Heart right ventricle (tissue), 16 donors: Measurements from ENCODE around the gene NEK4. TPM values are rescaled to one million over a fixed set of nuclear protein-coding genes. Genes with fewer than 3 reads are reported as not detected.

Source experiments
- ATAC-seq, 8 donors: fragments of 200-7000 bp; cut with Tn5 transposase; one replicate each; pipeline ENCODE4 v1.9.1; 2020; ENCODE audit warnings: mild to moderate bottlenecking in 8 of 8, moderate library complexity in 8 of 8, moderate number of reproducible peaks in 1 of 8
- DNase-seq, 2 donors: peaks; one replicate each; pipeline ENCODE4 v3.0.0-alpha.2; 2020
- H3K27ac ChIP-seq, 10 donors: fragments of 200-600 bp; sonication (generic) in 2 of 10; one replicate each; pipeline versions ENCODE4 v1.5.0 to v1.8.0; 2020 to 2022; ENCODE audit warnings: mild to moderate bottlenecking in 3 of 10
- H3K27me3 ChIP-seq, 7 donors: fragments of 200-600 bp; one replicate each; pipeline ENCODE4 v1.8.0; 2021 to 2022; ENCODE audit warnings: mild to moderate bottlenecking in 2 of 7
- H3K36me3 ChIP-seq, 9 donors: fragments of 200-600 bp; sonication (generic) in 1 of 9; one replicate each; pipeline versions ENCODE4 v1.5.0 to v1.8.0; 2020 to 2022; ENCODE audit warnings: mild to moderate bottlenecking in 2 of 9
- H3K4me1 ChIP-seq, 9 donors: fragments of 200-600 bp; sonication (generic) in 1 of 9; one replicate each; pipeline versions ENCODE4 v1.5.0 to v1.8.0; 2020 to 2022; ENCODE audit warnings: mild to moderate bottlenecking in 4 of 9
- H3K4me3 ChIP-seq, 10 donors: fragments of 200-600 bp; sonication (generic) in 2 of 10; one replicate each; pipeline versions ENCODE4 v1.5.0 to v1.8.0; 2020 to 2022; ENCODE audit warnings: mild to moderate bottlenecking in 7 of 10, moderate library complexity in 2 of 10
- H3K9me3 ChIP-seq, 11 donors: fragments of 200-600 bp in 10 of 11; sonication (generic) in 2 of 11; one replicate each; pipeline versions ENCODE4 v1.5.0 to v1.8.0; 2013 to 2022; ENCODE audit warnings: mild to moderate bottlenecking in 2 of 11, control low read depth in 1 of 11, moderate library complexity in 1 of 11
- CTCF ChIP-seq, 9 donors: fragments of 200-600 bp; sonication (generic) in 2 of 9; IDR thresholded peaks; one replicate each; pipeline versions ENCODE4 v1.5.0 to v1.8.0; 2021 to 2022; ENCODE audit warnings: antibody characterized with exemption in 9 of 9, mild to moderate bottlenecking in 5 of 9, moderate library complexity in 1 of 9
- WGBS, 2 donors: extraction: QIAGEN DNeasy Blood & Tissue Kit; methylation state at CpG; one replicate each; pipeline ENCODE4 v1.1.7; 2013; ENCODE audit warnings: inconsistent platforms in 1 of 2; 5-methylcytosine and 5-hydroxymethylcytosine counted together
- intact Hi-C, 10 donors: fragments of 100-400 bp; cut with DNase I; formaldehyde crosslinking; loops; one replicate each; pipeline versions ENCODE4 v1.11.1 to v1.14.2; 2022
- polyA plus RNA-seq, 2 donors: library from polyadenylated mRNA; stranded (reverse); fragments of 200-250 nt; gene quantifications; one replicate each; pipeline ENCODE4 v1.2.3, GENCODE V29; 2013
- total RNA-seq, 10 donors: library from RNA; stranded (reverse); fragmentation: NEBNext Ultra II Directional in 3 of 10; extraction: Animal tissue kit (Norgen Biotek cat#: 25700) in 3 of 10; gene quantifications; one replicate each; pipeline versions ENCODE4 v1.2.1 to v1.2.4, GENCODE V29; 2021 to 2023
- donor health status: Arrhythmogenic right ventricular cardiomyopathy.
- donor health status: ischemic (EF 13 %, LVEDD 7.1; RV severe dilation, severe dysfunction).
- donor health status: healthy with polysubstance abuse.
- donor health status: DM: no; HTN: yes; CAD: no.
- donor health status: DM: no; HTN: no; CAD: no.
- donor health status: ischemic (EF 25% LVEDD 6.9; RV normal size, moderate dysfunction).
- donor health status: ischemic (EF 25% LVEDD 5.7; RV mildly dilated, moderate dysfunction).
- donor health status: healthy.
- donor health status: DM: yes; HTN: yes; CAD: no.
- donor health status: Ischemic cardiomyopathy.
- donor health status: ischemic (EF 35%, LVEDD 5.7; RV mildly dilated, moderate dysfunction).
- donor health status: nonischemic (EF 11% LVEDD 7.7; RV severe dilation, severe dysfunction).
- donor health status: DM: yes; HTN: yes; CAD: no.
- donor health status: PGD.
- donor health status: ischemic (EF 29% LVEDD 5.4; RV normal size, mild dysfunction).
- donor health status: nonischemic (EF 23%, LVEDD 6.1; RV moderate dilation, normal function).

NEK4 gene
- total and polyA plus RNA-seq, 12 donors: 4.6 to 21.4 (median 16.0) TPM

GRCh38 chr3:52801839-52802238, 31.1 kb upstream of the NEK4 start:
- intact Hi-C loops: no loop called here
- TF ChIP-seq CTCF (IDR thresholded peaks at IDR 0.05): no peak
- H3K4me3 ChIP-seq: no peak overlapping the region
- no peak for ATAC-seq
- H3K36me3 ChIP-seq: no peaks in the 10 kb centered on the region
- H3K27ac ChIP-seq: no peak overlapping the region
- DNase-seq: no peak
- WGBS, 2 donors: 62 to 78% methylated on average over 5 of the region's 5 CpGs
- no peaks in the 10 kb centered on the region for H3K4me1 ChIP-seq
- H3K9me3 ChIP-seq: no peaks in the 10 kb centered on the region
- H3K27me3 ChIP-seq: no peaks in the 10 kb centered on the region

- ATAC-seq: no peak
- 79 to 80% methylated on average over 7 of the region's 7 CpGs for WGBS, 2 donors
- no peak overlapping the region for H3K4me3 ChIP-seq
- no peak for DNase-seq
- no peak for TF ChIP-seq CTCF (IDR thresholded peaks at IDR 0.05)
- intact Hi-C loops: no loop called here
- no peaks in the 10 kb centered on the region for H3K9me3 ChIP-seq
- no peaks in the 10 kb centered on the region for H3K4me1 ChIP-seq
- H3K27me3 ChIP-seq: no peaks in the 10 kb centered on the region
- no peak overlapping the region for H3K27ac ChIP-seq
- no peaks in the 10 kb centered on the region for H3K36me3 ChIP-seq
These were observed 29.3 kb upstream of the NEK4 start for GRCh38 chr3:52800079-52800478.

GRCh38 chr3:52798978-52799476, 28.3 kb upstream of the NEK4 start:
- DNase-seq (no peak), ATAC-seq (no peak)
- TF ChIP-seq CTCF (IDR thresholded peaks at IDR 0.05): peak in 8 of 9 donors; percentile 3 to 54 (median 39)
- Histone ChIP-seq H3K9me3 (no peaks in the 10 kb centered on the region), H3K27me3 (no peaks in the 10 kb centered on the region), H3K27ac (no peak overlapping the region), H3K4me1 (no peaks in the 10 kb centered on the region), H3K4me3 (no peak overlapping the region), H3K36me3 (no peaks in the 10 kb centered on the region)
- WGBS, 2 donors: 63 to 67% methylated on average over 14 of the region's 14 CpGs
- intact Hi-C loops: no loop called here

- intact Hi-C loops: no loop called here
- DNase-seq (no peak), ATAC-seq (no peak)
- WGBS, 2 donors: 78 to 85% methylated on average over 10 of the region's 10 CpGs
- no peak for TF ChIP-seq CTCF (IDR thresholded peaks at IDR 0.05)
- Histone ChIP-seq H3K9me3 (no peaks in the 10 kb centered on the region), H3K27ac (no peak overlapping the region), H3K27me3 (no peaks in the 10 kb centered on the region), H3K36me3 (no peaks in the 10 kb centered on the region), H3K4me1 (no peaks in the 10 kb centered on the region), H3K4me3 (no peak overlapping the region)
These were observed 27.7 kb upstream of the NEK4 start for GRCh38 chr3:52798376-52798977.
